ENCODE measurements around the gene C2orf68. TPM values are rescaled to one million over a fixed set of nuclear protein-coding genes. Genes with fewer than 3 reads are reported as not detected.
A peak's percentile ranks its signal among the peaks of the same experiment; 100 is the strongest.

Gene C2orf68
- total RNA-seq, 1 experiment from 2014 or later: 23.7 TPM

- Histone ChIP-seq H3K9me3 (ENCODE audit: control insufficient read depth, insufficient read depth, low read depth, low read length) (no peaks in the 10 kb centered on the region), H3K27me3 (ENCODE audit: control insufficient read depth, insufficient read depth, low read length) (no peaks in the 10 kb centered on the region), H3K36me3 (ENCODE audit: control insufficient read depth, insufficient read depth, low read length) (no peaks in the 10 kb centered on the region), H3K4me3 (ENCODE audit: low read depth in 2 of 2, low read length in 2 of 2) (peak overlapping the region; percentile 27 to 53), H3K4me1 (ENCODE audit: control insufficient read depth, insufficient read depth, low read length) (peaks cover 22% of the 10 kb centered on the region), H3K27ac (ENCODE audit: low read length) (peak overlapping the region; percentile 87)
- ChIA-PET POLR2A (interaction anchor here (0.5 kb wide), 1 partner anchor 418 kb away, joined by 3 read pairs; no protein-coding TSS in a partner anchor), CTCF (no interaction called here)
- TF ChIP-seq TCF7L2 (IDR thresholded peaks at IDR 0.05; ENCODE audit: low read depth, low read length): no peak
- TF ChIP-seq REST (IDR thresholded peaks at IDR 0.05; ENCODE audit: insufficient read depth in 1 of 2, low read depth in 2 of 2, low read length in 1 of 2): no peak
- TF ChIP-seq CTCF (IDR thresholded peaks at IDR 0.05): no peak
- no peak for TF ChIP-seq SIN3A (IDR thresholded peaks at IDR 0.05; ENCODE audit: borderline replicate concordance, insufficient read depth, low read depth, low read length)
- no peak for TF ChIP-seq POLR2AphosphoS5 (IDR thresholded peaks at IDR 0.05; ENCODE audit: low read depth, low read length)
- intact Hi-C loops (cut with micrococcal nuclease; ENCODE audit: unreplicated experiment) (no loop called here), in situ Hi-C loops (cut with HindIII; ENCODE audit: low pct_unique_long_range_greater_than_20kb, low sequenced_read_pairs) (no loop called here)
- peak; percentile 85 for ATAC-seq
- BruUV-seq (replicated peaks): no TSS peak
- peak; percentile 63 for DNase-seq (ENCODE audit: low read depth, low spot score)
Observed at GRCh38 chr2:85584857-85585780, 26.7 kb downstream of the C2orf68 start.

GRCh38 chr2:85584354-85584856 is 27.5 kb downstream of the C2orf68 start, which contains the start of gene VAMP5:
VAMP5 (plus strand) TSS chr2:85584431; CDS start chr2:85584491, 60 bp downstream.
- intact Hi-C loops (cut with micrococcal nuclease; ENCODE audit: unreplicated experiment) (no loop called here), in situ Hi-C loops (cut with HindIII; ENCODE audit: low pct_unique_long_range_greater_than_20kb, low sequenced_read_pairs) (no loop called here)
- Histone ChIP-seq H3K27me3 (ENCODE audit: control insufficient read depth, insufficient read depth, low read length) (no peaks in the 10 kb centered on the region), H3K4me3 (ENCODE audit: low read depth in 2 of 2, low read length in 2 of 2) (peak within 1 kb of the TSS; percentile 27 to 53), H3K4me1 (ENCODE audit: control insufficient read depth, insufficient read depth, low read length) (peaks cover 27% of the 10 kb centered on the region), H3K27ac (ENCODE audit: low read length) (peak within 1 kb of the TSS; percentile 87), H3K9me3 (ENCODE audit: control insufficient read depth, insufficient read depth, low read depth, low read length) (no peaks in the 10 kb centered on the region), H3K36me3 (ENCODE audit: control insufficient read depth, insufficient read depth, low read length) (no peaks in the 10 kb centered on the region)
- DNase-seq (ENCODE audit: low read depth, low spot score) (no peak), ATAC-seq (peak; percentile 62)
- CTCF ChIA-PET: no interaction called here
- POLR2A ChIA-PET: interaction anchor here (0.6 kb wide), 1 partner anchor 210 kb away, joined by 5 read pairs; no protein-coding TSS in a partner anchor
- no peak for TF ChIP-seq SIN3A (IDR thresholded peaks at IDR 0.05; ENCODE audit: borderline replicate concordance, insufficient read depth, low read depth, low read length)
- no peak for TF ChIP-seq TCF7L2 (IDR thresholded peaks at IDR 0.05; ENCODE audit: low read depth, low read length)
- no peak for TF ChIP-seq CTCF (IDR thresholded peaks at IDR 0.05)
- no peak for TF ChIP-seq POLR2AphosphoS5 (IDR thresholded peaks at IDR 0.05; ENCODE audit: low read depth, low read length)
- TF ChIP-seq REST (IDR thresholded peaks at IDR 0.05; ENCODE audit: insufficient read depth in 1 of 2, low read depth in 2 of 2, low read length in 1 of 2): no peak
- BruUV-seq (replicated peaks): no TSS peak

Data from Panc1 (cell line).